CD14-positive monocyte (primary cell): ENCODE results near the gene ADCY1. TPM values are rescaled to one million over a fixed set of nuclear protein-coding genes. Genes with fewer than 3 reads are reported as not detected.

ENCODE experiments used
- DNase-seq, 3 donors: peaks; one replicate each; pipeline ENCODE4 v3.0.0-alpha.2; 2011 to 2022
- H2AFZ ChIP-seq: 2 replicates; pipeline ENCODE4 v1.6.0; 2012; ENCODE audit warnings: mild to moderate bottlenecking, low read depth, low read length, inconsistent platforms; ENCODE audit not compliant: insufficient read depth, poor library complexity, severe bottlenecking
- H3K27ac ChIP-seq, 2 donors: 1 replicate in 1 of 2; 2 replicates in 1 of 2; pipeline ENCODE4 v1.5.1; 2012 to 2013; ENCODE audit warnings: low read length in 2 of 2, control low read depth in 1 of 2, inconsistent platforms in 1 of 2, low read depth in 1 of 2, mild to moderate bottlenecking in 1 of 2
- H3K27me3 ChIP-seq, 2 donors: one replicate each; pipeline versions ENCODE4 v1.6.0 to v1.6.1; 2011 to 2013; ENCODE audit warnings: low read length in 2 of 2; ENCODE audit not compliant: control insufficient read depth in 2 of 2, insufficient read depth in 2 of 2
- H3K36me3 ChIP-seq, 2 donors: replicated peaks in 1 of 2; 1 replicate in 1 of 2; 2 replicates in 1 of 2; pipeline versions ENCODE4 v1.5.1 to v1.6.1; 2012 to 2013; ENCODE audit warnings: low read length in 2 of 2, control low read depth in 1 of 2, inconsistent platforms in 1 of 2, mild to moderate bottlenecking in 1 of 2; ENCODE audit not compliant: insufficient read depth in 2 of 2, control insufficient read depth in 1 of 2
- H3K4me1 ChIP-seq, 2 donors: 1 replicate in 1 of 2; 2 replicates in 1 of 2; pipeline versions ENCODE4 v1.5.1 to v1.6.1; 2012 to 2013; ENCODE audit warnings: low read length in 2 of 2, control low read depth in 1 of 2, inconsistent platforms in 1 of 2, mild to moderate bottlenecking in 1 of 2, moderate library complexity in 1 of 2; ENCODE audit not compliant: insufficient read depth in 2 of 2, control insufficient read depth in 1 of 2
- H3K4me2 ChIP-seq: replicated peaks from 2 replicates; pipeline ENCODE3; 2012; ENCODE audit warnings: low read length, moderate library complexity, mild to moderate bottlenecking; ENCODE audit not compliant: poor library complexity, severe bottlenecking; ENCODE audit errors: extremely low read depth
- H3K4me3 ChIP-seq, 3 experiments: fragments of 200-600 bp in 1 of 3; sonication (generic) in 1 of 3; replicated peaks in 1 of 3; 1 replicate in 2 of 3; 2 replicates in 1 of 3; pipeline ENCODE4 v1.5.1; 2011 to 2013; ENCODE audit warnings: low read length in 3 of 3, mild to moderate bottlenecking in 3 of 3, control low read depth in 2 of 3, low read depth in 2 of 3, inconsistent platforms in 1 of 3, moderate library complexity in 1 of 3
- H3K79me2 ChIP-seq: 2 replicates; pipeline ENCODE4 v1.6.0; 2012; ENCODE audit warnings: mild to moderate bottlenecking, control low read depth, inconsistent platforms, low read length, moderate library complexity; ENCODE audit not compliant: insufficient read depth
- H3K9ac ChIP-seq: 2 replicates; pipeline ENCODE4 v1.6.0; 2017; ENCODE audit warnings: low read length, mild to moderate bottlenecking; ENCODE audit not compliant: insufficient read depth, poor library complexity, severe bottlenecking
- H3K9me3 ChIP-seq, 2 donors: replicated peaks in 1 of 2; 1 replicate in 1 of 2; 2 replicates in 1 of 2; pipeline versions ENCODE4 v1.5.1 to v1.6.1; 2012 to 2013; ENCODE audit warnings: low read length in 2 of 2, control low read depth in 1 of 2; ENCODE audit not compliant: control insufficient read depth in 1 of 2, insufficient read depth in 1 of 2
- H4K20me1 ChIP-seq: 2 replicates; pipeline ENCODE4 v1.6.0; 2012; ENCODE audit warnings: mild to moderate bottlenecking, low read length, control low read depth, moderate library complexity; ENCODE audit not compliant: insufficient read depth
- H3K27ac Mint-ChIP-seq, 7 donors: one replicate each; pipeline ENCODE4 v1.8.0; 2020; ENCODE audit warnings: mild to moderate bottlenecking in 7 of 7, mixed read lengths in 7 of 7, moderate library complexity in 6 of 7, inconsistent platforms in 2 of 7
- H3K27me3 Mint-ChIP-seq, 3 donors: one replicate each; pipeline ENCODE4 v1.8.0; 2021 to 2022; ENCODE audit warnings: low read depth in 3 of 3, mild to moderate bottlenecking in 3 of 3, mixed read lengths in 3 of 3, moderate library complexity in 3 of 3, inconsistent platforms in 1 of 3
- H3K36me3 Mint-ChIP-seq, 2 donors: one replicate each; pipeline ENCODE4 v1.8.0; 2020; ENCODE audit warnings: mixed read lengths in 2 of 2, inconsistent platforms in 1 of 2, mild to moderate bottlenecking in 1 of 2
- H3K4me1 Mint-ChIP-seq: one replicate; pipeline ENCODE4 v1.8.0; 2020; ENCODE audit warnings: mild to moderate bottlenecking, mixed read lengths
- H3K4me3 Mint-ChIP-seq, 2 donors: one replicate each; pipeline ENCODE4 v1.8.0; 2020; ENCODE audit warnings: mild to moderate bottlenecking in 2 of 2, mixed read lengths in 2 of 2, moderate library complexity in 1 of 2
- H3K9me3 Mint-ChIP-seq, 7 donors: one replicate each; pipeline ENCODE4 v1.8.0; 2020 to 2022; ENCODE audit warnings: mixed read lengths in 7 of 7, mild to moderate bottlenecking in 6 of 7, moderate library complexity in 6 of 7, inconsistent platforms in 2 of 7
- CTCF ChIP-seq: fragments of 200-600 bp; IDR thresholded peaks from one replicate; pipeline ENCODE4 v1.8.0; 2022; ENCODE audit warnings: antibody characterized with exemption, mild to moderate bottlenecking
- WGBS: methylation state at CpG from one replicate; pipeline ENCODE4 v1.1.5; 2013; ENCODE audit warnings: missing lambda C conversion rate; ENCODE audit not compliant: insufficient coverage; 5-methylcytosine and 5-hydroxymethylcytosine counted together
- intact Hi-C, 2 donors: fragments of 100-400 bp; cut with micrococcal nuclease; formaldehyde crosslinking; loops; one replicate each; pipeline versions ENCODE4 v1.15.0 to v1.15.1; 2023
- polyA plus RNA-seq, 3 donors: library from polyadenylated mRNA; depleted of rRNA in 1 of 3; unstranded in 2 of 3; stranded (reverse) in 1 of 3; fragments of 300-500 nt in 2 of 3; fragments of >200 nt in 1 of 3; fragmentation: Illumina TruSeq in 2 of 3; gene quantifications; 1 replicate in 2 of 3; 2 replicates in 1 of 3; pipeline ENCODE4 v1.2.3, GENCODE V29; 2012 to 2021

Gene ADCY1
- polyA plus RNA-seq, 3 donors = 0.01 TPM; not detected in 2

DNA sequence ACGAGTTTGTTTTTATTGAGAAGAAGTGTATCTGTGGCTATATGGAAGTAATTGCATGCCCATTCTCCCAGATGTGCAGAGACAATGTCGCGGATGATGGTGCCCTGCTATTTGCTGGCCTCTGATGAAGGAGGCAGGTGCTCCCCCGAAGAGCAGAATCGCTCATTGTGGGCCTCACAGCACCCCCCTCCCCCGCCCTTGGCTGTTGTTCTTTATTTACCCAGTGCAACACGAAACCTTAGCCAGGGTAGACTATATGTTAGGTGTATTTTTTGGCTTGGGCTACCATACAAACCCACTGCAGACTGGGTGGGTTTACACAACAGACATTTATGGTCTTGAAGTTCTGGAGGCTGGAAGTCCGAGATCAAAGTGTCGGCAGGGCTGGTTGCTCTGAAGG is 3.4 kb upstream of the ADCY1 start:
- no peak overlapping the region for H3K27ac ChIP-seq
- no peaks in the 10 kb centered on the region for H3K4me1 ChIP-seq
- H3K27me3 ChIP-seq = peaks cover 22 to 34% of the 10 kb centered on the region in 2 donors
- Mint-ChIP-seq H3K9me3 (peaks cover 0 to 11% (median 3%) of the 10 kb centered on the region in 7 donors), H3K4me3 (no peak overlapping the region), H3K27me3 (peaks cover 37 to 50% (median 37%) of the 10 kb centered on the region in 3 donors), H3K27ac (no peak overlapping the region), H3K4me1 (no peaks in the 10 kb centered on the region), H3K36me3 (no peaks in the 10 kb centered on the region)
- no peak overlapping the region for H2AFZ ChIP-seq
- no peak for TF ChIP-seq CTCF
- no peak overlapping the region for H3K4me3 ChIP-seq
- no peaks in the 10 kb centered on the region for H3K36me3 ChIP-seq
- WGBS = 92% methylated on average over 7 of the region's 9 CpGs
- DNase-seq = no peak
- no peak overlapping the region for H3K9ac ChIP-seq
- intact Hi-C loops = no loop called here
- no peaks in the 10 kb centered on the region for H3K79me2 ChIP-seq
- no peak overlapping the region for H3K4me2 ChIP-seq
- H3K9me3 ChIP-seq = no peaks in the 10 kb centered on the region
- H4K20me1 ChIP-seq = no peaks in the 10 kb centered on the region

GRCh38 chr7:45573204-45573603 is 964 bp upstream of the ADCY1 start:
- Histone ChIP-seq H3K9ac (no peak overlapping the region), H3K79me2 (no peaks in the 10 kb centered on the region), H3K4me3 (no peak overlapping the region), H3K27me3 (peaks cover 24 to 50% of the 10 kb centered on the region in 2 donors), H3K4me1 (no peaks in the 10 kb centered on the region), H3K4me2 (no peak overlapping the region), H3K36me3 (no peaks in the 10 kb centered on the region), H3K9me3 (no peaks in the 10 kb centered on the region), H3K27ac (no peak overlapping the region), H4K20me1 (no peaks in the 10 kb centered on the region), H2AFZ (no peak overlapping the region)
- H3K27ac Mint-ChIP-seq = no peak overlapping the region
- H3K36me3 Mint-ChIP-seq = no peaks in the 10 kb centered on the region
- WGBS = 66% methylated on average over 11 of the region's 11 CpGs
- TF ChIP-seq CTCF = no peak
- H3K9me3 Mint-ChIP-seq = peaks cover 0 to 13% (median 3%) of the 10 kb centered on the region in 7 donors
- H3K27me3 Mint-ChIP-seq = peaks cover 46 to 65% (median 52%) of the 10 kb centered on the region in 3 donors
- intact Hi-C loops = no loop called here
- peak overlapping the region in 1 of 2 donors; percentile 85 for H3K4me3 Mint-ChIP-seq
- no peak for DNase-seq
- no peaks in the 10 kb centered on the region for H3K4me1 Mint-ChIP-seq
